NCI-H2081 (cell line): ENCODE data around the gene MELTF.
A peak's percentile ranks its signal among the peaks of the same experiment; 100 is the strongest.
"Not testable (repeated sequence)": the region's sequence is repeated elsewhere in the genome, so short reads cannot be mapped to it uniquely, and the experiment has no call there.

Experiments
- DNase-seq, 2 experiments: peaks; one replicate each; lab custom pipeline; 2025; lab: John Stamatoyannopoulos, UW

Gene MELTF

DNA sequence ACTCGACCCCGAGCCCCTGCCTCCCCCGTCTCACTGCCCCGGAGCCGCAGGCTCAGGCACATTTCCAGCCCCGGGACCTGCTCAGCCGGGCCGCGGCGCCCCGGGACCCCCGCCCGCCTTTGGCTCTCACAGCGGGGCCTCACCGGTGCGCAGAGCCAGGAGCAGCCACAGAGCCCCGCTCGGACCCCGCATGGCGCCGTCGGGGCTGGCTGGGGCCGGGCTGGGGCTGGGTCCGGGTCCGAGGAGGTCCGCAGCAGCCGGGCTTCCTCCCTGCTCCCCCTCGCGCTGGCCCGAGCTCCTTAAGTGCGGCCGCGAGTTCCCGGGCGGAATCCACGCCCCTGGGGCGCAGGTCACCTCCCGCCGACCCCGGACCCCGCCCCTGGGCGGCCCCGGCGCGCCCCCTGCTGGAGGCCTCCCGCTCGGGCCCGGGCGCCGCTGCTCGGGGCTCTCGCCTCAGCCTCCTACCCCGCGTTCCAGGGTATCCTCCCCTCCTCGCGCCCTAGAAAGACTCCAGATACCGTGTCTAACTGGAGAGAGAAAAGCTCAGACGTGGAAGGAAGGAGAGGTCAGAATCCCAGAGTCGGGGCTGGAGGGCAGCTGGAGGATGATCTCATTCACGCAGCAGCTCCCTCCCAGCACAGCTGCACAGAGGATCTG lies at the start of gene MELTF:
Gene MELTF (minus strand): TSS at position 307 of the 657 bp plus-strand sequence. CDS start 115 bp downstream, at position 192.
- peak; percentile 15 to 49 for DNase-seq

DNA sequence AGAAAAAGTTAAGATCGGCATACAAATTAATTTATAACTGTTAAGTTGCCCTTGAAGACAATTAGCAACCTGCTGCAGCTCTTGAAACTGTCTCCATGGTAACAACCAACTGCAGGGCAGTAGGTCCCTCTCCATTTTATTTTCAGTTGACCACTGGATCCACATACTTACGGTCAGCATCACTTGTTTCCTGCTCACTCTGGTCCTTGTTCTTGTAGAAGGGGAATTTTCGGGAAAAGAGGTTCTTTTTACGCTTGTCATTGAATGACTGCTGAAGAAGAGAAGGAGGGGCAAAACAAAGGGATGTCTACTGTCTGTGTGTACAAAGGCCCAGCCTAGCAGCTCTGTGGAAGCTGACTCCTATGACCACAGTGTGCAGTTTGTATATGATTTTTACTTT lies 46.8 kb upstream of the MELTF start:
- DNase-seq: no peak

DNA sequence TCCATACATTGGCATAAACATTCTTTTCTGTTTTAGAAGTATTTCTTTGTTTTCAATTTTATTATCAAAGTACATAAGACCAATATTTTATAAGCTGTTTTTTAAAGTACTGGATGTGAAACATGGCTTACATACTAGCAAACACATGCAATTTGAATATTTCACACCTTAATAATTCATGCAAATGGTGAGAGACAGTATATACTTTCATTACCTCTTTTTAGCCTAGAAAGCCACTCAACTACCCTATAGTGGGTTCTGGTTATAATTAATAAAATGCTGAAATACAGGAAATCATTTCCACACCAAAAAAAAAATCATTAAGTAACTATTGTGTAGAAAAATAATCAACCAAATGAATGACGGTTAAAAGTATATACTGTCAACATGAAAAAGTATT lies 38.5 kb upstream of the MELTF start:
- DNase-seq: no peak

DNA sequence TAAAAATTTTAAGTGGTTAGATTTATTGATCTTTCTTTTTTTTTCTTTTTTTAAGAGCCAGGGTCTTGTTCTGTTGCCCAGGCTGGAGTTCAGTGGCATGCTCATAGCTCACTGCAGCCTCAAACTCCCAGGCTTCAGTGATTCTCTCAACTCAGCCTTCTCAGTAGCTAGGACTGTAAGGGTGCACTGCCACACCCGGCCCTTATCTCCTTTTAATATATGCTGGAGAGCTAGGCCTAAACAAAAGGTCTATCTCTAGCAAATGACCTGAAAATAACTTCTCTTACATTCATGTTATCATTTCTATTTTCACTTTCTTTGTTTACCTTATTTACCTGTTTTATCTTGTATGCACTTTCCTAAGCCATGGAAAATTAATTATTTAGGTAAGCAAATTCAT lies 35.2 kb upstream of the MELTF start:
- DNase-seq: no peak

DNA sequence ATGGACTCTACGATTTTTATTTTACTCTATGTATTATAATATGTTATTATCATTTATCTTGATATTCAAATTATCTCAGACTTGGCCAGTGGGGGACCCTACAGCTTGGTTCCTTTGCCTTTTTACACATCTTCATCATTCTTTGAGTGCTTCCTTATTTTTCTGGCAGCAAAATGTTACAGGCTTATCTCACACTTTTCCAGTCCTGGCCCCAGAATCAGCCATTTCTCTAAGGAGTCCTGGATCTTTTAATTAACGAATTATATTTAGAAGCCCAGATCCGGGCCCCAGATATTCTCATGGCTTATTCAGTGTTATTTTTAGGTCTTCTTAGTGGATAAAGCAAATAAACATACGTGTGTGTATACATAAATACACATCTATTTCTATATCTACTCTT lies 32.8 kb upstream of the MELTF start:
- no peak for DNase-seq

DNA sequence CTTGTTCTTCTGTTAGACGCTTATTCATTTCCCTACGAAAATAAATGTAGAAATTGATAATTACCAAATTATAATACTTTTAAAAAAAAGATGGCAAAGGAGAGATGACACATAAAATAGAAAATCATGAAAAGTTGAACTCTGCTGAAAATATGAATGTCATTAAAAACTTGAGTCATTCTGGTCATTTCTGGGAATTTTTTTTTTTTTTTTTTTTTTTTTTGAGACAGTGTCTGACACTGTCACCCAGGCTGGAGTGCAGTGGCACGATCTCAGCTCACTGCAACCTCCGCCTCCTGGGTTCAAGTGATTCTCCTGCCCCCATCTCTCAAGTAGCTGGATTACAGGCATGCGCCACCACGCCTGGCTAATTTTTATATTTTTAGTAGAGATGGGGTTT lies 22.0 kb upstream of the MELTF start:
- DNase-seq: not testable (repeated sequence)

DNA sequence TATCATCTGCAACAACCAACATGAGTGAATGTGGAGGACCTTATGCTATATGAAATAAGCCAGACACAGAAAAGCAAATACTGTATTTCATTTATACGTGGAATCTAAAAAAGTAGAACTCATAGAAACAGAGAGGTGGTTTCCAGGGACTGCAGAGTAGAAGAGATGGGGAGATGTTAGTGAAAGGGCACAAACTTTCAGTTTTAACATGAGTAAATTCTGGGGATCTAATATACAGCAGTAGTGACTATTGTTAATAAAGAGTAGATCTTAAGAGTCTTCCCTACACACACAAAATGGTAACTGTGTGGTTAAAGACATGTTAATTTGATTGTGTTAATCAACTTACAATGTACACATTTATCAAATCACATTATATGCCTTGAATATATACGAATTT lies 20.9 kb upstream of the MELTF start:
- no peak for DNase-seq

DNA sequence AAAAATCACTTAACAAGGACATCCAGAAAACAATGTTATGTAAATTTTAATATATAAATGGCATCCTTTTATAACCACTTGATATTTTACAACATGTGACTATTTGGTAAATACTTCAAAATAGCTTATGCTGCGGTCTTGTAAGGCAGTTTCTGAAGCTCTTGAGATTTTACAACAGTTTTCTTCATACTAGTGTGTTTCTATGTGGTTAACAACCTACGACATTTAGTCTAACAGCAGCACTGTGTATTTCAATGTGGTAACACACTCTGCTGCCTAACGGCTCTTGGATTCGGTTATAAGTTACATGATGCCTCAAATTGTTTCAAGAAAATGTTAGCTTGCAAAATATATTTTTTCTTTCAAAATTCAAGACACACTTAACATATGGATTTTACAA lies 12.9 kb upstream of the MELTF start:
- DNase-seq: no peak

DNA sequence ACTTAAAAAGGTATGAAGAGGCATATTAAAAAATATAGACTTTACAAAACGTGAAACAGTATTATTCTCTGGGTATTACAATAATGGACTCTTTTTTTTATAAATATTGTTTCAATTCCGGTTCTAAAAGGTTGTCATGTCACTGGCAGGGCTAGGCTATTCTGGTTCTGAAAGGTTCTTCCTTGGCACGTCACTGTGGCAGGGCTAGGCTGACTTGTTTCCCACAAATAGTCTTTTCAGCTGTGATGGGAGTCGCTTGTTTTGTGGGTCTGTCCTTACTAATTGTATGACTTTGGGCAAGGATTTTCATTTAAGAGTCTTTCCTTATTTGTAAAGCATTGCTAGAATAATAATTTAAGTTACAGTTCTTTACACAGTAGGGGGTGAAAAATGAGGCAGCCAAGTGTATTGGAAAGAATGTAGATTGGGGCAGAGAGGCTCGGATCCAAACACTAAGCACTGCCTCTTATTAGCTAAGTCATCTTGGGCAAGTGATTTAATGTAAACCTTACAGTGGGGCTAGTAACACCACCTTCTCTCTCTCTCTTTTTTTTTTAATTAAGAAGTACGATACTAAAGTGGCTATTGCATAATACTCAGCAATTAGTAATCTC lies 12.4 kb upstream of the MELTF start:
- DNase-seq: no peak

DNA sequence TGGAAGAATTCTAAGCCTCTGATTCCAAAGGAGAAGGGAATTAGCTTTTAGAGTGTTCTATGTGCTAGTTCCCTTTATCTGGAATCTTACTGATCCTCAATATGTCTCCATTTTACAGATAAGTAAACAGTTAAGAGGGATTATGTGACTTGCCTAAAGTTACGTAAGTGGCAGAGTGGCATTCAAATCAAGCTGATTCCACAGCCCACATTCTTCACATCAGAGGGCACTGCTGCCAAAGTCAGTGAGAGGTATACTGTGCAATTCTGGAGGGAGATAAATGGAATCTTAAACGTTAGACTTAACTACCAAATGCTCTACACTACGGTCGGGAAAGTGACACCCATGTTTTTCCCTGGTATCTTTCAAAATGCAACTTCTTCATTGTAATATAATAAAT lies 11.0 kb upstream of the MELTF start:
- no peak for DNase-seq

DNA sequence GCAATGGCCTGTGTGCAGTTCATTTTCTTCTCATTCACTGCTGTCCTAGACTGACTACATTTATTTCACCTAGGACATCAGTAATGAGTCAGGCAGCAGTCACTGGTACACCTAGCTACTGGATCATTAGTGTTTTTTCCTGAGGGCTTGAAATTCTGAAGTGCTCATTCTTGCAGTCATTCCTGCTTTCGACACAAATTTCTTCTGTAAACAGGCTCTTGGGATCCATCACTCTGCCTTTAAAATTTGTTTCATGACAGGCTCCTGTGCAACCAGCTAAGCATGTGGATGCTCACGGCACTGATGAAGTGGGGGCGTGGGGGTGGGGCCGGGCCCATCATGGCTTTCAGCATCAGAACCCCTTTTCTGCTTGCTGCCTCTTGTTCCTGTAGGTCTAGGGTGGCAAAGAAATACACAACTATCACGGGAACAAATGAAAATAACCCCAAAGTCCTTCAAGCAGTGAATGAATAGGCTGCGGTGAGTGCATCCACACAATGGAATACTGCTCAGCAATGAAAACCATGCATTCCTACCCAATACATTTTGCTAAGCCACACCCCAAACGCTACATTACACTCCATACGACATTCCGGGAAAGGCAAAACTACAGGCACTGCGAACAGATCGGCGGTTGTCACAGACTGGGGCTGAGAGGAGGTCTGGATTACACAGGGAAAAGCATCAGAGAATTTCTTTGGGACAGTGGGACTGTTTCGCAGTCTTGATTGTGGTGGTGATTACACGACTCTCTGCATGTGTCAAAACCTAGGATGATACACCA lies 9.3 kb upstream of the MELTF start:
- DNase-seq: no peak

DNA sequence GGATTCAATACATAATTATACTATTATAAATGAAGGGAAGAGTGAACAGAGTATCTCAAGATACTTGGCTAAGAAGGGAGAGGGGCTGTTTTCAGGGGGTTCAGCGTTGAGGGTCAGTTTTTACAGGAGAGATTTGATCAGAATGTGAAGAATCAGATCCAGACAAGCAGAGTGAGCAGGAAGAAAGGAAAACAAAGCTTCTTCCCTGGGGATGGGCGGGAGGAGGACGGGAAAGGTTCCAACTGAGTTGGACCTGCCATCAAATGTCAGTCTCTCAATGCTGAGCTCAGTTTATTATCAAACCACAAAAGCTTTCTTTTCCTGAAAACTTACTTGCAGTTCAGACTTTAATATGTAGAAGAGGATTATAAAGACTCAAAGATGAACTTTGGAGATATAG lies 6.0 kb upstream of the MELTF start:
- no peak for DNase-seq

DNA sequence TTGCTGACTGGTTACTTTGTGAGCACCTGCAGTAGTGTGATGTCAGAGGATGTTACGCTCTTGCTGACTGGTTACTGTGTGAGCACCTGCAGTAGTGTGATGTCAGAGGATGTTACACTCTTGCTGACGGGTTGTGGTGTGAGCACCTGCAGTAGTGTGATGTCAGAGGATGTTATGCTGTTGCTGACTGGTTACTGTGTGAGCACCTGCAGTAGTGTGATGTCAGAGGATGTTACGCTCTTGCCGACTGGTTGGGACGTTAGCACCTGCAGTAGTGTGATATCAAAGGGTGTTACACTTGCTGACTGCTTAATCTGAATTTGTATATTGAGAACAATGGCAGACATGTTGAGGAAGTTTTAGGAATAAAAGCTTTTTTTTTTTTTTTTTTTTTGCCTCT lies 5.2 kb upstream of the MELTF start:
- DNase-seq: not testable (repeated sequence)

DNA sequence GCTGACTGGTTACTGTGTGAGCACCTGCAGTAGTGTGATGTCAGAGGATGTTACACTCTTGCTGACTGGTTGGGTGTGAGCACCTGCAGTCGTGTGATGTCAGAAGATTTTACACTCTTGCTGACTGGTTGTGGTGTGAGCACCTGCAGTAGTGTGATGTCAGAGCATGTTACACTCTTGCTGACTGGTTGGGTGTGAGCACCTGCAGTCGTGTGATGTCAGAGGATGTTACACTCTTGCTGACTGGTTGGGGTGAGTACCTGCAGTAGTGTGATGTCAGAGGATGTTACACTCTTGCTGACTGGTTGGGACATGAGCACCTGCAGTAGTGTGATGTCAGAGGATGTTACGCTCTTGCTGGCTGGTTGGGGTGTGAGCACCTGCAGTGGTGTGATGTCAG lies 4.1 kb upstream of the MELTF start:
- DNase-seq: not testable (repeated sequence)

DNA sequence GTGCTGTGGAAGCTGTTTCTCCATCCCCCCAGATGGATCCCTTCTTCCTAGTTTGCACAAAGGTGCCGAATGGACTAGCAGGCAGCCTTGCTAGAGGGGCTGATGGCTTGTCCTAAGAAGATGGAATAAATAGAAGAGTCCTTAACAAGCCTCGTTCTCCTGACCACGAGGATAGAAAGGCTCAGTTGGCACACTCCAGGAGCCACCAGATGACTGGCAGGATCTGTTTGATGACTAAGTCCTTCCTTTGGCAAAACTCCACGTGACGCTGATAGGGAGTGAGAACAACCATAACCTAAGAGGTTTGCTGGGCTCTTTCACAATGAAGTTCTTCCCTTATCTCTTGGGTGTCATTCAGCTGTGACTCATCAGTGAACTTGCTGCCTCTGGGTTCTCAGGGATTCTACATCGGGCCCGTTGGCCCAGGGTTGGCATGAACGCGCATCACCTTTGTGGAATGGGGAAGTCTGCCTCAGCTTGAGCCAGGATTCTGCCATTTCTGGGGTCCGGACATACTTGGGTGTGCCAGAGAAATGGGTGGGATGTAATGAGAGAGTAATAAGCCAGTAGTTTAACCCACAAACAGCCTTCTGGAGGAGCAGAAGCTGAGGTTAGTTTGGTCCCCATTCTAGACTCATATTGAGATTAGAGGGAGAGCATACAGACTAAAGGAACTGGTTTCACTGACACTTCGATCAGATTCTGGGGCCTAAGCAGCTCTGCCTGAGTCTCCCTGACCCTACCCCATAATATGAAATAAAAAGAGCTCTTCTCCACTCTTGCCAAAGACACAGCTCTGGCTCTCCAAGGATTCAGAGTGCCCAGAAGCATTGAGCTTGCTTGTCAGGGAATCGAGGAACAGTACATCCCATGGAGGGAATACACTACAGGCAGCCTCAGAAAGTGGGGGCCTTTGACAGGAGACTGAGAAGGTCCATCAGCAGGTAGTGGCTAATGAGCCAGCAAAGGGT lies 2.0 kb upstream of the MELTF start:
- DNase-seq: no peak

DNA sequence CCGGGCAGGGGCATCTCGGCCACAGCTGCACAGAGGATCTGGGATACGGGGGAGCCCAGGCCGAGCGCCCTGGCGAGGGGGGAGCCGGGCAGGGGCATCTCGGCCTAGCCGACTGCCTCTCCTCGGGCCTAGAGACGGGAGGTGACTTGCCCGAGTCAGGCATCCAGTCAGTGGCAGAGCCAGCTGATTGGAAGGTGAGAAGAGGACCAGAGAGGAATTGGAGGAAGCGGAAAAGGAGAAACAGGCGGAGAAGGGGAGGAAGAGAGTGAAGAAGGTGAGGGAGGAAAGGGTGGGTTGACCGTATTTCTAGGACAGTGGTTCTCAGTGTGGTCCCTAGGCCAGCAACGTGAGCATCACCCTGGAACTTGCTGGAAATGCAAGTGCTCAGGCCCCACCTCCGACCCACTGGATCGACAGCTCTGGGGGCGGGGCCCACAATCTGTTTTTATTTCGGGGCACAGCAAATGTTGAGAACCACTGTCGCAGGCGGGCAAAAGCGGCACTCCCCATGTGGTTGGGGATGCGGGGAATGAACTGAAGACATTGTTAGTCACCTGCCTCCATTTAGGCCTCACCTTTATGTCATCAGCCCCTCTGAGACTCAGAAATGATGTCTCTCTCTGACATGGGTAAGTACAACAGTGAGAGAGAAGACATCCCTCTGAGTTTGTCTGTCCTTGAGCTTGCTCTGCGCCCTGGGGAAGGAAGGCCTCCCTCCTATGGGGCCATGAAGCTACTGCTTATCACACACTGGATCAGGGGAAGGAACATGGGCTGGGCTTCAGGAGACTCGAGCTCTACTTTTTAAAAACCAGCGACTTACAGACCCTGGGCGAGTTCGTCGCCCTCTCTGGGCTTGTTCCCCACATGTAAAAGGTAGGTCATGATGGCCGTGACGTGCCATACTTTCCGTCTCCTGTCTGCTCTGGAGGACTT lies 1.0 kb upstream of the MELTF start:
- no peak for DNase-seq

DNA sequence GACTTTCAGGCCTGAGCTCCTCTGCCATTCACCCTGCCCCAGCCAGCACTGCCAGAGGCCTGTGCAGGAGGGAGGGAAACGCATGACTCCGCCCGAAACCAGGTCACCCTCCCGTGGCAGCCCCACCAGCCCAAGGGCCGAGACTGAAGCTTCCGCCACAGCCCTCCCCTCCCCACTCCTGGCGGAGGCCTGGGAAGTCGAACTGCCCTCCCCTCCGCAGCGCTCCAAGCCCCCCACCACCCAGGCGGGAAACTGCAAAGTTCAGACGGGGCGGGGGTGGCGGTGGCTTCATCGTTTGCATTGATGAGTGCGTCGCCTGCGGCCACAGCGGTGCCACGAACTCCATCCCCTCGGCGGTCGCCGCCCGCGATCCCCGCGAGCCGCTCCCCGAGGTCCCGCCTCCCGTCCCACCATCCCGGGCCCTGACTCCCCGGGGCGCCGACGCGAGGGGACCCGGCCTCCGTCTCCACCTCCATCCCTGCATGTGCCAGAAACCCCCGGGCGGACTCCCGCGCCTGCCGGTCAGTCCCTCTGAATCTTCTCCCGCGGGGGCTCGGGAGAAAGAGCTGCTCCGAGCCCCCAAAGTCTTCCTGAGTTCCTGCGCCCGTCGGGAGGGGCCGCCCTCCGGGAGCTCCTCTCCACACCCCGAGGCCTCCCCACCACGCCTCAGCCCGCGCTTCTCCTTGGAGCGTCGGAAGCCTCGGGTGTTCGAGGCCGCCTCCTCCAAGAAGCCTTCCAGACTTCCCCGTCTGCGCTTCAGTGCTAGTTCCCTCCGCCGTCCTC lies 698 bp downstream of the MELTF start:
- no peak for DNase-seq

DNA sequence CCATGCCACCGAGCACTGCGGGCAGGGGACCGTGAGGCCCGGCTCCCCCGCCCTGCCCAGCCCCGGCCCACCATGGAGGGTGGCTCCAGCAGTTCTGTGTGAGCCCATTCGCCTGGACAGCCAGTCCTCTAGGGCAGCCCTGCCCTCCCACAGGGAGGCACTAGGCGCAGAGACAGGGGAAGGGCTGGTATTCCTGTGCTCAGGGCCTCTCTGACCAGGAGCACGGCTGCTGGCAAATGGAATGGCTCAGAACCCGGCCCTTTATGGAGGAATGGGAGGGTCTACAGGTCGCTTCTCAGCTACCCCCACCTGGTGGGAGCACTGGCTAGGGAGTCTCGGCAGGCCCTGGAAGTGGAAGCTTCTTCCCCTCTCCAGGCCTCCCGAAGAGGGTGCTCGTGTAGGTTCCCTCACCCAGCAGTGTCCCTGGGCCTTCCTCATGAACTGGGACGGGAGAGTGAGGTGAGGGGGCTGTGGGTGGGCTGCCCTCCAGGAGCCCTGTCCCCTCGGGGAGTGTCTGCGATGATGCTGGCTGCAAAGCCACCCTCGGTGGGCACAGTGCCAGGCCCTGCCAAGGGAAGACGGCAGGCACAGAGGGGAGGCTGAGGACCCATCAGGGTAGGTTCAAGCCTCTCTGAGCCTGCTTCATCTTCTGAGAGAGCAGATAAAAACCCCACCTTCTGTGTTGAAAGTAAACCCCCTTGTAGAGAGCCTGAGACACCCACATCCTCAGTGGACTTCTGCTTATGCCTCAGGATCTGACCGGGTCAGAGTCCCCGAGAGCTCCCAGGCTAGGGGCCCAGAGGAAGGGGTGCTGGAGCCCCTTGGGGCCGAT lies 1.5 kb downstream of the MELTF start:
- DNase-seq: no peak
